Heart left ventricle (tissue), 13 donors: ENCODE measurements around the gene POU4F3.

Source experiments
- POLR2A ChIP-seq, 2 donors: fragments of 450-650 bp; IDR thresholded peaks; one replicate each; pipeline ENCODE4 v1.6.1; 2017; ENCODE audit warnings: antibody characterized with exemption in 2 of 2, mild to moderate bottlenecking in 2 of 2, moderate library complexity in 2 of 2
- TF ChIP-seq, protein P1 (sequence below), 12 donors: fragments of 200-600 bp; sonication (generic) in 4 of 12; IDR thresholded peaks; one replicate each; pipeline versions ENCODE4 v1.5.0 to v1.8.0; 2018 to 2022; ENCODE audit warnings: antibody characterized with exemption in 12 of 12, mild to moderate bottlenecking in 5 of 12
- donor health status: ischemic (EF 13 %, LVEDD 7.1; RV severe dilation, severe dysfunction).
- donor health status: DM: no; HTN: yes; CAD: no.
- donor health status: DM: no; HTN: no; CAD: no.
- donor health status: ischemic (EF 25% LVEDD 6.9; RV normal size, moderate dysfunction).
- donor health status: ischemic (EF 25% LVEDD 5.7; RV mildly dilated, moderate dysfunction).
- donor health status: ischemic (EF 35%, LVEDD 5.7; RV mildly dilated, moderate dysfunction).
- donor health status: nonischemic (EF 11% LVEDD 7.7; RV severe dilation, severe dysfunction).
- donor health status: DM: yes; HTN: yes; CAD: no.
- donor health status: PGD.
- donor health status: ischemic (EF 29% LVEDD 5.4; RV normal size, mild dysfunction).
- donor health status: nonischemic (EF 23%, LVEDD 6.1; RV moderate dilation, normal function).

- TF ChIP-seq, protein P1, sequence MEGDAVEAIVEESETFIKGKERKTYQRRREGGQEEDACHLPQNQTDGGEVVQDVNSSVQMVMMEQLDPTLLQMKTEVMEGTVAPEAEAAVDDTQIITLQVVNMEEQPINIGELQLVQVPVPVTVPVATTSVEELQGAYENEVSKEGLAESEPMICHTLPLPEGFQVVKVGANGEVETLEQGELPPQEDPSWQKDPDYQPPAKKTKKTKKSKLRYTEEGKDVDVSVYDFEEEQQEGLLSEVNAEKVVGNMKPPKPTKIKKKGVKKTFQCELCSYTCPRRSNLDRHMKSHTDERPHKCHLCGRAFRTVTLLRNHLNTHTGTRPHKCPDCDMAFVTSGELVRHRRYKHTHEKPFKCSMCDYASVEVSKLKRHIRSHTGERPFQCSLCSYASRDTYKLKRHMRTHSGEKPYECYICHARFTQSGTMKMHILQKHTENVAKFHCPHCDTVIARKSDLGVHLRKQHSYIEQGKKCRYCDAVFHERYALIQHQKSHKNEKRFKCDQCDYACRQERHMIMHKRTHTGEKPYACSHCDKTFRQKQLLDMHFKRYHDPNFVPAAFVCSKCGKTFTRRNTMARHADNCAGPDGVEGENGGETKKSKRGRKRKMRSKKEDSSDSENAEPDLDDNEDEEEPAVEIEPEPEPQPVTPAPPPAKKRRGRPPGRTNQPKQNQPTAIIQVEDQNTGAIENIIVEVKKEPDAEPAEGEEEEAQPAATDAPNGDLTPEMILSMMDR (IDR thresholded peaks at IDR 0.05), result no peak
- no peak for TF ChIP-seq POLR2A (IDR thresholded peaks at IDR 0.05)
Observed at GRCh38 chr5:146313027-146313426, 25.6 kb upstream of the POU4F3 start.
